Skeletal muscle tissue (tissue), 4 donors: ENCODE measurements around the gene PEX16. TPM values are rescaled to one million over a fixed set of nuclear protein-coding genes. Genes with fewer than 3 reads are reported as not detected.
A peak's percentile ranks its signal among the peaks of the same experiment; 100 is the strongest.

Source experiments
- H3K27ac ChIP-seq: one replicate; pipeline ENCODE4 v1.7.0; 2013; ENCODE audit warnings: mild to moderate bottlenecking, low read depth, low read length, inconsistent platforms
- H3K27me3 ChIP-seq, 3 donors: one replicate each; pipeline ENCODE4 v1.7.0; 2013; ENCODE audit warnings: low read length in 3 of 3; ENCODE audit not compliant: control insufficient read depth in 3 of 3, insufficient read depth in 3 of 3
- H3K36me3 ChIP-seq, 3 donors: one replicate each; pipeline ENCODE4 v1.7.0; 2013; ENCODE audit warnings: low read length in 3 of 3; ENCODE audit not compliant: control insufficient read depth in 3 of 3, insufficient read depth in 3 of 3
- H3K4me1 ChIP-seq, 3 donors: one replicate each; pipeline ENCODE4 v1.7.0; 2013; ENCODE audit warnings: low read length in 3 of 3, mild to moderate bottlenecking in 3 of 3; ENCODE audit not compliant: control insufficient read depth in 3 of 3, insufficient read depth in 3 of 3
- H3K4me3 ChIP-seq, 3 donors: one replicate each; pipeline ENCODE4 v1.7.0; 2013; ENCODE audit warnings: low read length in 3 of 3
- H3K9ac ChIP-seq, 3 donors: one replicate each; pipeline ENCODE4 v1.7.0; 2013; ENCODE audit warnings: low read length in 3 of 3, mild to moderate bottlenecking in 3 of 3, moderate library complexity in 2 of 3, low read depth in 1 of 3
- H3K9me3 ChIP-seq, 3 donors: one replicate each; pipeline ENCODE4 v1.7.0; 2013; ENCODE audit warnings: low read length in 3 of 3; ENCODE audit not compliant: control insufficient read depth in 3 of 3
- total RNA-seq: library from RNA; depleted of rRNA; stranded (reverse); fragments of >200 nt; gene quantifications from one replicate; pipeline ENCODE4 v1.2.3, GENCODE V29; 2014
- donor health status: Osteomylitis.

PEX16 gene
- total RNA-seq, 1 donor from 2014 or later: 20.4 TPM

DNA sequence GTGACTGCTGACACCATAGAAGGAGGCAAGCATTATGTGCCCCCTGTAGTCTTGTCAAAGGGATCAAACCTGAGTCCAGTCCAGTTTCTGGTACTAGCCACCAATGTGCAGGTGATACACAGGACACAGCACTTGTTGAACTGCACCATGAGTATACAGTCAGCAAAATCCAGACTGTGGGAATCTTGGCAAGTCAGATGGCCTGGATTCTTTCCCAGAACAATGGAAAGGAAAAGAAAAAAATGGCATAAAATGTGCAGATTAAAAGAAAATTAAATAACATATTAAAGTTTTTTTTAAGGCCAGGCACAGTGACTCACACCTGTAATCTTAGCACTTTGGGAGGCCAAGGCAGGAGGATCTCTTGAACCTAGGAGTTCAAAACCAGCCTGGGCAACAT, 53.6 kb downstream of the PEX16 start:
- peaks cover 72 to 81% (median 73%) of the 10 kb centered on the region in 3 donors for H3K36me3 ChIP-seq
- no peak overlapping the region for H3K9ac ChIP-seq
- no peaks in the 10 kb centered on the region for H3K9me3 ChIP-seq
- no peak overlapping the region for H3K27ac ChIP-seq
- peaks cover 19 to 30% (median 23%) of the 10 kb centered on the region in 3 donors for H3K4me1 ChIP-seq
- H3K27me3 ChIP-seq: no peaks in the 10 kb centered on the region
- H3K4me3 ChIP-seq: no peak overlapping the region

DNA sequence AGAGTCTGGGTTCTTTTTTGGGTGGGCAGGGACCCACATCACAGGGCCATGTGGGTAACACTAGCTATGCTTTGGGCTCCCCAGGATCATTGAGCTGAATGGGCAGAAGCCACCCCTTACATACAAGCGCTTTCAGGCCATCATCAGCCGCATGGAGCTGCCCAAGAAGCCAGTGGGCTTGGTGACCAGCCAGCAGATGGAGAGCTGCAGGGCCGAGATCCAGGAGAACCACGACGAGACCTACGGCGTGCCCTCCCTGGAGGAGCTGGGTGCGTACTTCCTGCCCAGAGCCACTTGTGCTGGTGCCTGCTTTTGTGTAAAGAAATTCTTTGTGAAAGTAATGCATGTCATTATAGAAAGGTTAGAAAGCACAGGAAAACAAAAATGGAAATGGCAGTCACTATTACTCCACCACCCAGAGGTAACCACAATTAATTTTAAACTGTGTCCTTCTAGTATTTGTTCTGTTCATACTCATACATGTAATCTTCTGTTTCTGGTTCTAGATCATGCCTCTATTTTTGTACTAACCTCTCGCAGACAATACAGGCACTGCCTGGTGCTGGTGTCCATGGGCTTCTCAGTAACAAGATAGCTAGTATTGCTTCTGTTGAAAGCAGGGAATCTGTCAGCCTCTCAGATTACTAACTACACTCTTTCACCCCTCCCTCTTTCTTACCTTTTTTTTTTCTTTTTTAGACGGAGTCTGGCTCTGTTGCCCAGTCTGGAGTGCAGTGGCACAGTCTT, 56.7 kb downstream of the PEX16 start:
- Histone ChIP-seq H3K4me1 (peaks cover 47 to 60% (median 51%) of the 10 kb centered on the region in 3 donors), H3K27me3 (no peaks in the 10 kb centered on the region), H3K9ac (peak overlapping the region; percentile 1 to 71 (median 35)), H3K4me3 (peak overlapping the region in 2 of 3 donors; percentile 29 to 41), H3K27ac (peak overlapping the region; percentile 84), H3K36me3 (peaks cover 54 to 68% (median 56%) of the 10 kb centered on the region in 3 donors), H3K9me3 (no peaks in the 10 kb centered on the region)

DNA sequence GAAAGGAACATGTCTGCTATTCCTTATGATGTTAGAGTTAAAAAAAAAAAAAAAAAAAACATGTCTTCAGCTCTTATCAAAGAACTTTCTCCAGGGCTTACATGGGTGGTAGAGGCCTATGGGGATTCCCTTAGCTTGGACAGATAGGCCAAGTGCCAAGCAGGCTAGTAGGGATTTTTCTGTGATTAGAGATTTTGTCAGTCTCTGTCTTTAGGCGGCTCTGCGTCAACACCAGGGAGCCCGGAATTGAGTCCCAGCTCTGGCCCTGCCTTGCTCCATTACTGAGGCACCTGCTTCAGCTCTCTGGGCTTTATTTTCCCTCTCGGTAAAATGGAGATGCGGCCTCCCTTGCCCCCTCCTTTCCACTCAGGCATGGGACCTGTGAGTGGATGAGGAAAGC, 57.3 kb downstream of the PEX16 start:
- Histone ChIP-seq H3K36me3 (peaks cover 51 to 67% (median 52%) of the 10 kb centered on the region in 3 donors), H3K9me3 (no peaks in the 10 kb centered on the region), H3K9ac (peak overlapping the region in 2 of 3 donors; percentile 35 to 71), H3K27ac (peak overlapping the region; percentile 84), H3K27me3 (no peaks in the 10 kb centered on the region), H3K4me1 (peaks cover 53 to 66% (median 57%) of the 10 kb centered on the region in 3 donors), H3K4me3 (peak overlapping the region in 1 of 3 donors; percentile 41)

Other genes with a start within 250 kb of the PEX16 start
- 2.6 TPM for gene SLC35C1, start 112.7 kb downstream of the PEX16 start, total RNA-seq
- gene CRY2, start 70.4 kb downstream of the PEX16 start, total RNA-seq: 37.6 TPM
- 18.8 TPM for gene MAPK8IP1, start 32.2 kb downstream of the PEX16 start, total RNA-seq
- gene FREY1, start 10.6 kb downstream of the PEX16 start, total RNA-seq: 1.6 TPM
- gene LARGE2, start 4.8 kb upstream of the PEX16 start, total RNA-seq: not detected
- 16.2 TPM for gene PHF21A, start 203.6 kb upstream of the PEX16 start, total RNA-seq